Testis (tissue), 2 donors: Measurements from ENCODE around the gene SEC11A.

Experiments used
- POLR2A ChIP-seq: fragments of 450-650 bp; IDR thresholded peaks from one replicate; pipeline ENCODE4 v1.6.1; 2017; ENCODE audit warnings: antibody characterized with exemption, mild to moderate bottlenecking, moderate library complexity
- TF ChIP-seq, protein P1 (sequence below), 3 experiments: fragments of 450-650 bp in 2 of 3; fragments of 200-600 bp in 1 of 3; sonication (generic) in 1 of 3; IDR thresholded peaks; one replicate each; pipeline ENCODE4 v1.5.1; 2016 to 2019; ENCODE audit warnings: antibody characterized with exemption in 3 of 3, mild to moderate bottlenecking in 2 of 3, moderate library complexity in 1 of 3

DNA sequence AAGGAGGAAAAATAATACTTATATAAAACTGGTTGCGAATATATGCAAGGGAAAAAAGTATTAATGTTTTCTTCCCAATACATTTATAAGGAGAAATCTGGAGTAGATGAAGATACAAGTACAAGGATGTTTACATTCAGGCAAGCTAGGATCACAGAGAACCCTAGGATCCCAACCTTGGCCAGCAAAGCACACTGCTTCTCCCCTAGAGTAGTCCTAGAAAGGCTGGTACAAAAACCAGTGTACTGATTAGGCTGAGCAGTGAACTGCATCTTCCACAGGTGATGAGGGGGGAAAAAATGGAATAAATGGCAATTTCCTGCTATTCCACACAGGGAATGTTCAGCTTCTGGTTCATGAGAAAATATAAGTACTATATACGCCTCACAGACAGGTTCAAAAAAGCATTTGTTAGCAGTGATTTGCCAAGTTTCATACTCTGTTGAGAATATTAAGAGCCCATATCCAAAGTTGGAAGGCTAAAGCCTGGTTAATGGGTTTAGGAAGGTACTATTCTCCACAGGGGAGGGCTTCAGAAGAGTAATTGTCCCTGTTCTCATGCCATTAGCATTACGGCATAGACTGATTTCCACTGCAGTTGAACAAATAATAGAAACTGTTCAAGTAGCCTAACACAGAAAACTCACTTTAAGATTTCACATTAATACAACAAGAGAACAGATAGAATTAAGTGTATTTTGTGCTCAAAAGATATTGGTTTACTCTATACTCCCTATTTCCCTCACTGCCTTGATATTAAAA is 47.5 kb downstream of the SEC11A start:
- TF ChIP-seq, protein P1, sequence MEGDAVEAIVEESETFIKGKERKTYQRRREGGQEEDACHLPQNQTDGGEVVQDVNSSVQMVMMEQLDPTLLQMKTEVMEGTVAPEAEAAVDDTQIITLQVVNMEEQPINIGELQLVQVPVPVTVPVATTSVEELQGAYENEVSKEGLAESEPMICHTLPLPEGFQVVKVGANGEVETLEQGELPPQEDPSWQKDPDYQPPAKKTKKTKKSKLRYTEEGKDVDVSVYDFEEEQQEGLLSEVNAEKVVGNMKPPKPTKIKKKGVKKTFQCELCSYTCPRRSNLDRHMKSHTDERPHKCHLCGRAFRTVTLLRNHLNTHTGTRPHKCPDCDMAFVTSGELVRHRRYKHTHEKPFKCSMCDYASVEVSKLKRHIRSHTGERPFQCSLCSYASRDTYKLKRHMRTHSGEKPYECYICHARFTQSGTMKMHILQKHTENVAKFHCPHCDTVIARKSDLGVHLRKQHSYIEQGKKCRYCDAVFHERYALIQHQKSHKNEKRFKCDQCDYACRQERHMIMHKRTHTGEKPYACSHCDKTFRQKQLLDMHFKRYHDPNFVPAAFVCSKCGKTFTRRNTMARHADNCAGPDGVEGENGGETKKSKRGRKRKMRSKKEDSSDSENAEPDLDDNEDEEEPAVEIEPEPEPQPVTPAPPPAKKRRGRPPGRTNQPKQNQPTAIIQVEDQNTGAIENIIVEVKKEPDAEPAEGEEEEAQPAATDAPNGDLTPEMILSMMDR (IDR thresholded peaks at IDR 0.05): no peak
- TF ChIP-seq POLR2A: no peak
